Measurements from ENCODE around the gene IPO4. TPM values are rescaled to one million over a fixed set of nuclear protein-coding genes. Genes with fewer than 3 reads are reported as not detected.

The IPO4 gene
- total RNA-seq, 1 experiment from 2014 or later, result 53.2 TPM

DNA sequence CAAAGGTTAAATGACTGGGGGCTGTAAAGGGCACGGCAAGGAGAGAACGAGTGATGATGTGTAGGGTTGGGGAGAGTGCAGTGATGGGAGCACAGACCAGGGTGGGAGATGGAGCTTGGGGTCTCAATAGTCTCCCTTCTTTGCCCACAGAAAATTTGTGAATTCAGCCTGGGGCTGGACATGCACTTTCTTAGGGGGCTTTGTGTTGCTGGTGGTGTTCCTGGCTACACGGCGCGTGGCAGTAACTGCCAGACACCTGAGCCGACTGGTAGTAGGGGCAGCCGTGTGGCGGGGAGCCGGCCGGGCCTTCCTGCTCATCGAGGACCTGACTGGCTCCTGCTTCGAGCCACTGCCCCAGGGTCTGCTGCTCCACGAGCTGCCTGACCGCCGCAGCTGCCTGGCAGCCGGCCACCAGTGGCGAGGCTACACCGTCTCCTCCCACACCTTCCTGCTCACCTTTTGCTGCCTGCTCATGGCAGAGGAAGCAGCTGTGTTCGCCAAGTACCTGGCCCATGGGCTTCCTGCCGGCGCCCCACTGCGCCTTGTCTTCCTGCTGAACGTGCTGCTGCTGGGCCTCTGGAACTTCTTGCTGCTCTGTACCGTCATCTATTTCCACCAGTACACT lies 56.4 kb downstream of the IPO4 start:
- DNase-seq (ENCODE audit: low spot score), result no peak

DNA sequence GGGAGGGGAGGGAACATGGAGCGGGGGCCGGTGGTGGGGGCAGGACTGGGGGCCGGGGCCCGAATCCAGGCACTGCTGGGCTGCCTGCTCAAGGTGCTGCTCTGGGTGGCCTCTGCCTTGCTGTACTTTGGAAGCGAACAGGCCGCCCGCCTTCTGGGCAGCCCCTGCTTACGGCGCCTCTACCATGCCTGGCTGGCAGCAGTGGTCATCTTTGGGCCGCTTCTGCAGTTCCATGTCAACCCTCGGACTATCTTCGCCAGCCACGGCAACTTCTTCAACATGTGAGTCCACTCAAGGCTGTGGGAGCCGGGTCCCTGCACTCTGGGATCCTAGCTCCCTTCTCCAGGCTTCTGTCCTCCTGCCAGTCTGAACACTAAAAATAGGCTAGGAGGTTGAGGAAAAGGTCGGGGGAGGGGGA lies 57.1 kb downstream of the IPO4 start:
- no peak for DNase-seq (ENCODE audit: low spot score)

DNA sequence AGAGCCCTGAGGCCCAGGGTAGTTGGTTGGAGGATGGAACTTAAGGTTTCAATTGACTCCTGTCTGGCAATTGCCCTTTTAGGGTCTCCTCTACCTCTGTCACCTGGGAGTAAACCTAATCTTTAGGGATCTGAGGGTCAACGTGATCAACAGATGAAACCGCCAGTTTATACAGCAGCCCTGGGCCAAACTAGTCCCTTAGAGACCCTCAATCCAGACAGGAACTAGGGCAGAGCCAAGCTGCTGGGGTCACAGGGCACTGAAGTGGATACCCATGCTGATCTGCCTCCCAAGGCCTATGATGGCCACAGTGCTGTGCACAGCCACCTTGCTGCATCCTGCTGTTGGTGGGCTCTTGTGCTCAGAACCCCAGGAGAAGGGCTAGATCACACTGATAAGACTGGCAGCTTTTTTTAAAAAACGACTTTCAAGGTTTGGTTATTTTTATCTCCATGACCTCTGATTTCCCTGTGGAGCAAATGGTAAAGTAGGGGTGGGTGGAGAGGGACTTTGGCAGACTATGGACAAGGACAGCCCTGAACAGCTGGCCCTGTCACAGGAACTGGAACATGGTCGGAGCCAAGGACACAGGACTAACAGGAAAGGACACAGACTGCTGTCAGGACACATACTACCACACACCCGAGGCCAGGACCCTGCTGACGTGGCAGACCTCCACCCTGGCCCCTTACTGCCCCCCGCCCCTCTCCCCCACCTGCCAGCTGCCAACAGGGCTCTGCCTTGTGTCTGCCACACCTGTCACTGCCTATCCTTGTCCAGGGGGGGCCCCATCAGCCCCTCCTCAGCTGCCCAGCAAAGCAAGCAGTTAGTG lies 57.7 kb downstream of the IPO4 start:
- no peak for DNase-seq (ENCODE audit: low spot score)

DNA sequence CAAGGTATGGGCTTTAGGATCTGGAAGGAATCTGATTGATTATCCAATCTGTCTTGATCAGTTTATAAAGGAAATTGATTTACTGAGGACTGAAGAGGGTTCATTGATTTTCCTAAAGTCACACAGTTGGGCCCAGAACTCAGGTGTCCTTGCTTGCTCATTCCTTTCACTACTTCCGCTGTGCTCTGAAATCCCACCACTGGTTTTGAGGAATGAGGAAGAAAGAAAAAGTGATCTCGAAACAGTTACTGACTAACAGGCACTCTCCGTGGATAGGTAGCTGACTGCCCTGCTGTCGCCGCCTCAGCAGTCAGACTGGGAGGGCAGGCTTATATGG lies 58.3 kb downstream of the IPO4 start, which contains the start of gene FITM1:
FITM1 (plus strand) TSS at position 280 of the 337 bp plus-strand sequence. CDS start 905 bp downstream, outside the sequence.
- DNase-seq (ENCODE audit: low spot score), result no peak

Other genes starting within 250 kb of the IPO4 start
- gene DHRS4, start 235.0 kb downstream of the IPO4 start, total RNA-seq (2014; rRNA removed; shearing (Covaris generic)), result 29.5 and 32.3 TPM in 2 replicates
- 6.9 TPM in 2 replicates for gene DHRS4L2, start 199.9 kb downstream of the IPO4 start, total RNA-seq (2014; rRNA removed; shearing (Covaris generic))
- gene CARMIL3, start 136.8 kb downstream of the IPO4 start, total RNA-seq (2014; rRNA removed; shearing (Covaris generic)), result 0.02 and 0.05 TPM in 2 replicates
- not detected in 2 replicates for gene CPNE6, start 117.3 kb downstream of the IPO4 start, total RNA-seq (2014; rRNA removed; shearing (Covaris generic))
- gene PCK2, start 94.5 kb downstream of the IPO4 start, total RNA-seq (2014; rRNA removed; shearing (Covaris generic)), result 2.0 and 4.4 TPM in 2 replicates
- 32.4 and 63.4 TPM in 2 replicates for gene DCAF11, start 74.0 kb downstream of the IPO4 start, total RNA-seq (2014; rRNA removed; shearing (Covaris generic))
- gene NRL, start 73.9 kb downstream of the IPO4 start, total RNA-seq (2014; rRNA removed; shearing (Covaris generic)), result 0.72 TPM in 1 of 2 replicates, not detected in the other
- not detected in 2 replicates for gene FITM1, start 58.2 kb downstream of the IPO4 start, total RNA-seq (2014; rRNA removed; shearing (Covaris generic))
- gene PSME1, start 52.6 kb downstream of the IPO4 start, total RNA-seq (2014; rRNA removed; shearing (Covaris generic)), result 163 TPM in 2 replicates
- 11.3 and 15.2 TPM in 2 replicates for gene EMC9, start 47.2 kb downstream of the IPO4 start, total RNA-seq (2014; rRNA removed; shearing (Covaris generic))
- gene PSME2, start 42.2 kb downstream of the IPO4 start, total RNA-seq (2014; rRNA removed; shearing (Covaris generic)), result 102 and 126 TPM in 2 replicates
- gene RNF31, start 41.3 kb downstream of the IPO4 start, total RNA-seq (2014; rRNA removed; shearing (Covaris generic)), result 30.6 and 32.1 TPM in 2 replicates
- 20.8 and 24.9 TPM in 2 replicates for gene IRF9, start 27.6 kb downstream of the IPO4 start, total RNA-seq (2014; rRNA removed; shearing (Covaris generic))
- 0.91 TPM in 1 of 2 replicates, not detected in the other for gene REC8, start 16.7 kb downstream of the IPO4 start, total RNA-seq (2014; rRNA removed; shearing (Covaris generic))
- 45.3 and 50.8 TPM in 2 replicates for gene TM9SF1, start 6.6 kb upstream of the IPO4 start, total RNA-seq (2014; rRNA removed; shearing (Covaris generic))
- gene TSSK4, start 16.9 kb upstream of the IPO4 start, total RNA-seq (2014; rRNA removed; shearing (Covaris generic)), result not detected in 2 replicates
- gene CHMP4A, start 24.7 kb upstream of the IPO4 start, total RNA-seq (2014; rRNA removed; shearing (Covaris generic)), result 19.8 and 38.1 TPM in 2 replicates
- gene MDP1, start 27.2 kb upstream of the IPO4 start, total RNA-seq (2014; rRNA removed; shearing (Covaris generic)), result 6.4 and 20.2 TPM in 2 replicates
- gene NEDD8, start 43.6 kb upstream of the IPO4 start, total RNA-seq (2014; rRNA removed; shearing (Covaris generic)), result 201 and 286 TPM in 2 replicates
- 49.3 and 52.7 TPM in 2 replicates for gene GMPR2, start 44.1 kb upstream of the IPO4 start, total RNA-seq (2014; rRNA removed; shearing (Covaris generic))
- gene TINF2, start 53.8 kb upstream of the IPO4 start, total RNA-seq (2014; rRNA removed; shearing (Covaris generic)), result 36.1 and 44.5 TPM in 2 replicates
- 0.64 and 3.3 TPM in 2 replicates for gene TGM1, start 74.4 kb upstream of the IPO4 start, total RNA-seq (2014; rRNA removed; shearing (Covaris generic))
- gene RABGGTA, start 82.8 kb upstream of the IPO4 start, total RNA-seq (2014; rRNA removed; shearing (Covaris generic)), result 14.7 and 15.2 TPM in 2 replicates
- gene DHRS1, start 111.0 kb upstream of the IPO4 start, total RNA-seq (2014; rRNA removed; shearing (Covaris generic)), result 15.1 and 27.8 TPM in 2 replicates
- 7.8 and 9.6 TPM in 2 replicates for gene NOP9, start 111.0 kb upstream of the IPO4 start, total RNA-seq (2014; rRNA removed; shearing (Covaris generic))
- not detected in 2 replicates for gene CIDEB, start 119.2 kb upstream of the IPO4 start, total RNA-seq (2014; rRNA removed; shearing (Covaris generic))
- gene LTB4R2, start 121.3 kb upstream of the IPO4 start, total RNA-seq (2014; rRNA removed; shearing (Covaris generic)), result 4.7 and 5.9 TPM in 2 replicates
- gene LTB4R, start 122.7 kb upstream of the IPO4 start, total RNA-seq (2014; rRNA removed; shearing (Covaris generic)), result 2.3 and 2.9 TPM in 2 replicates
- 0.05 TPM in 1 of 2 replicates, not detected in the other for gene ADCY4, start 146.3 kb upstream of the IPO4 start, total RNA-seq (2014; rRNA removed; shearing (Covaris generic))
- not detected in 2 replicates for gene RIPK3, start 151.2 kb upstream of the IPO4 start, total RNA-seq (2014; rRNA removed; shearing (Covaris generic))
- not detected in 2 replicates for gene NFATC4, start 179.4 kb upstream of the IPO4 start, total RNA-seq (2014; rRNA removed; shearing (Covaris generic))
- 0.12 and 0.69 TPM in 2 replicates for gene NYNRIN, start 210.2 kb upstream of the IPO4 start, total RNA-seq (2014; rRNA removed; shearing (Covaris generic))
- 0.17 TPM in 1 of 2 replicates, not detected in the other for gene CBLN3, start 240.9 kb upstream of the IPO4 start, total RNA-seq (2014; rRNA removed; shearing (Covaris generic))
- 15.4 and 19.5 TPM in 2 replicates for gene KHNYN, start 241.1 kb upstream of the IPO4 start, total RNA-seq (2014; rRNA removed; shearing (Covaris generic))

All from A172 (cell line).